RWPE1 (cell line): ENCODE results near the gene RUNX2.
"Not testable (repeated sequence)": the region's sequence is repeated elsewhere in the genome, so short reads cannot be mapped to it uniquely, and the experiment has no call there.

Experiments
- CTCF ChIA-PET: fragments of 350-600 bp; sonication (Branson Sonifier 250); formaldehyde crosslinking; extraction: SDS; loops from one replicate; lab custom pipeline; 2021; lab: Yijun Ruan, JAX
- POLR2A ChIA-PET: fragments of 400-600 bp; formaldehyde crosslinking; extraction: SDS; loops from one replicate; lab custom pipeline; 2020; ENCODE audit warnings: antibody characterized with exemption; ENCODE audit not compliant: low non-redundant PET; lab: Yijun Ruan, JAX
- DNase-seq: peaks from one replicate; pipeline ENCODE4 v3.0.0; 2012; ENCODE audit warnings: low spot score
- H3K27ac ChIP-seq: fragments of 450-650 bp; 2 replicates; pipeline ENCODE4 v1.5.1; 2017
- CTCF ChIP-seq: fragments of 450-650 bp; conservative IDR thresholded peaks from 2 replicates; pipeline ENCODE4 v1.5.1; 2017; ENCODE audit warnings: low read depth, mild to moderate bottlenecking

The RUNX2 gene

GRCh38 chr6:45667300-45667699 lies 339.2 kb downstream of the RUNX2 start:
- POLR2A ChIA-PET = no interaction called here
- no peak for DNase-seq
- H3K27ac ChIP-seq = no peak overlapping the region
- no peak for TF ChIP-seq CTCF
- CTCF ChIA-PET = interaction anchor here (0.6 kb wide), 1 partner anchor 387 kb away, joined by 3 read pairs; no protein-coding TSS in a partner anchor

DNA sequence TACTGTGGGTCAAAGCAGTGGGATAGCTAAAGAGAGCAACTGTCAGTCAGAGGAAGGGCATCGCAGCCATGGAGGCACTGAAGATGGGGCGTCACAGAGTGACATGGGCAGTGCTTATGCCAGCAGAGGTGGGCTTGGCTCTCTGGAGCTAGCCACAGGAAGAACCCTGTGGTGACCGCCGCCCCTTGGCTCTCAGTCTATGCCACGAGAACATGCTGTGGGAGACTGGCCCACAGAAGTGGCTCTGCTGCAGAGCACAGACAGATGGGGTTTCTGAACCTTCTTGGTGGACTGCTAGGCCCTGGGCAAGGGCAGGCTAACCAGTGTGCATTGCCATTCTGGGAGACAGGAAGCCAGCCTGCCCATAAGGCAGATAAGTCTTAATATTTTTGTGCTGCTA lies 339.6 kb downstream of the RUNX2 start:
- ChIA-PET CTCF (no interaction called here), POLR2A (no interaction called here)
- no peak for TF ChIP-seq CTCF
- no peak overlapping the region for H3K27ac ChIP-seq
- DNase-seq = no peak

DNA sequence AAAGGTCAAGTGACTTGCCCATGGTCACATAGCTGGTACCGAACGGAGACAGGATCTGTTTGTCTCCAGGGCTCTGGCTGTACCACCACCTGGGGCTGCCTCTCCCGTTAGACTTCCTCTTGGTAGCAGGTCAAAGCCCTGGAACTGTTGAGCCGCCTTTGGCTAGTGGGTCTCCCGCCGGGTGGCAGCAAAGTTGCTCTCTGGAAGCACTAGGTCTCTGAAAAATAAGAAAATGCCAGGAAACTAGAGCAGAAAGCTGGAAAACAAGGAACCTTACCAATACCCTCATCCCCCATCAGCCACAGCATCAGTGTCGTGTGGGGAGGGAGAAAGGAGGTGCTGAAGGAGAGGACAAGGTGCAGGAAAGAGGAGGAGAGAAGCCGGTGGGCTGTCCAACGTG lies 340.6 kb downstream of the RUNX2 start:
- TF ChIP-seq CTCF = no peak
- DNase-seq = no peak
- CTCF ChIA-PET = no interaction called here
- POLR2A ChIA-PET = no interaction called here
- H3K27ac ChIP-seq = no peak overlapping the region

DNA sequence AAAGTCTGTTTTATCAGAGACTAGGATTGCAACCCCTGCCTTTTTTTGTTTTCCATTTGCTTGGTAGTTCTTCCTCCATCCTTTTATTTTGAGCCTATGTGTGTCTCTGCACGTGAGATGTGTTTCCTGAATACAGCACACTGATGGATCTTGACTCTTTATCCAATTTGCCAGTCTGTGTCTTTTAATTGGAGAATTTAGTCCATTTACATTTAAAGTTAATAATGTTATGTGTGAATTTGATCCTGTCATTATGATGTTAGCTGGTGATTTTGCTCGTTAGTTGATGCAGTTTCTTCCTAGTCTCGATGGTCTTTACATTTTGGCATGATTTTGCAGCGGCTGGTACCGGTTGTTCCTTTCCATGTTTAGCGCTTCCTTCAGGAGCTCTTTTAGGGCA lies 345.0 kb downstream of the RUNX2 start:
- CTCF ChIA-PET, DNase-seq, H3K27ac ChIP-seq, POLR2A ChIA-PET: not testable (repeated sequence)

DNA sequence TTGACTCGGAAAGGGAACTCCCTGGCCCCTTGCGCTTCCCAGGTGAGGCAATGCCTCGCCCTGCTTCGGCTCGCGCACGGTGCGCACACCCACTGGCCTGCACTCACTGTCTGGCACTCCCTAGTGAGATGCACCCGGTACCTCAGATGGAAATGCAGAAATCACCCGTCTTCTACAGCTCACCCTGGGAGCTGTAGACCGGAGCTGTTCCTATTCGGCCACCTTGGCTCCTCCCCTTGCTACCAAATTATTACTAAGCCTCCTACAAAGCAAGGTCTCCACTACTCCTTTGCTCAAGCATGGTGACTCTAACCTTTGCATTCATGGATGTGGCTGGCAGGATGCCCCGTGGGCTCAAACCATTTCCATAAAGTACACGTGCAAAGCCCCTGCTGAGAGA lies 347.0 kb downstream of the RUNX2 start:
- DNase-seq, POLR2A ChIA-PET: not testable (repeated sequence)
- peak overlapping the region; percentile 76 for H3K27ac ChIP-seq
- CTCF ChIA-PET = interaction anchor here (1.5 kb wide), 1 partner anchor 39 kb away, joined by 4 read pairs; no protein-coding TSS in a partner anchor

DNA sequence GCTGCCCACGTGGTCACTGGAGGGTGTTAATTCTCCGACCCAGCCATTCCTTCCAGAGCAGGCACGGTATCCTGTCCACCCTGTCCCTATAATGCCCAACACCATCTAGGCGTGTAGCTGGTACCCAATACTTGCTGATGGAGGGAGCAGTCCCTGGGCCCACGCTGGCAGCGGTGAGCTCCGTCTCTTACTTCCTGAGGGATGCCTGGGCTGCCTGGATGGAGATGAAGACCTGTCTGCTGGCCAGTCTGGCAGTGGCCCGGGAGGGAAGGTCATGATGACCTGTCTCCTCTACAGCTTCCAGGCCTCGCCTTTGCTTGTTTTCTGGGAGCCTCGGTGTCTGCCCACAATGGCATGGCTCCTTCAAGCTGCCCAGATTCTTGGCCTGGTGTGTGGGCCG lies 347.5 kb downstream of the RUNX2 start:
- H3K27ac ChIP-seq = peak overlapping the region; percentile 76

GRCh38 chr6:45676380-45676779 lies 348.2 kb downstream of the RUNX2 start:
- ChIA-PET POLR2A (no interaction called here), CTCF (interaction anchor here (1.5 kb wide), 1 partner anchor 38 kb away, joined by 4 read pairs; no protein-coding TSS in a partner anchor)
- H3K27ac ChIP-seq = no peak overlapping the region

More for the DNA sequence above, 347.5 kb downstream of the RUNX2 start:
- TF ChIP-seq CTCF = no peak
- DNase-seq = no peak
- ChIA-PET CTCF (interaction anchor here (1.5 kb wide), 1 partner anchor 39 kb away, joined by 4 read pairs; no protein-coding TSS in a partner anchor), POLR2A (no interaction called here)

More at GRCh38 chr6:45676380-45676779, 348.2 kb downstream of the RUNX2 start:
- DNase-seq = no peak
- TF ChIP-seq CTCF = no peak
